Activated CD4-positive, alpha-beta T cell treated with anti-CD3 and anti-CD28 coated beads for 24 hours (primary cell): ENCODE measurements around the gene GALNT9.
"Not testable (repeated sequence)": the region's sequence is repeated elsewhere in the genome, so short reads cannot be mapped to it uniquely, and the experiment has no call there.

ENCODE experiments used
- DNase-seq, 2 donors: peaks; one replicate each; pipeline ENCODE4 v3.0.0-alpha.2; 2020; ENCODE audit warnings: low read depth in 2 of 2

Gene GALNT9

DNA sequence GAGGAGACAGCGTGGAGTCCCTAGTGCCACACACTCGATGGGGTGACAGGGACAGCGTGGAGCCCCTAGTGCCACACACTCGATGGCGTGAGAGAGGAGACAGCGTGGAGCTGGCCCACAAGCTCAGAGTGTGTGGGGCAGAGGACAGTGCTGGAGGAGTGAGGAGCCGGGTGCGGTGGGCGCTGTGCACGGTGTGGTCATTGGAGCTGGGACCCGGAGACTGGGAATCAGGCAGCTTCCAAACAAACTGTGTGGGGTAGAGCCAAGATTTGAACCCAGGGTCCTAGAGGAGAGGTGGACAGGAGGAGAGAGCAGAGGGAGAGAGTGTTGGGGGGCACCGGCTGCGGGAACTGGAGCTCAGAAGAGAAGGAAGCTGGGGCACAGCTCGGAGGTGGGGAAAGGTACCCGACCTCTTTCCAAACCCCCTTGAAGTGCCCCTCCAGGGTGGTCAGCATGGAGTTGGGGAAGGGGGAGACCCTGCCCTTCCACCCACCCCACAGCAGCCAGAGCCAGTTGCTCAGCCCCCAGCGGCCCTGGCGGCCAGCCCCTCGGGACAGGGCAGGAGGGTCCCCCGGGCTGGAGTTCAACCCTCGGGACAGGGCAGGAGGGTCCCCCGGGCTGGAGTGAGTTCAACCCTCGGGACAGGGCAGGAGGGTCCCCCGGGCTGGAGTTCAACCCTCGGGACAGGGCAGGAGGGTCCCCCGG, 94.1 kb downstream of the GALNT9 start:
- DNase-seq = no peak

- DNase-seq = no peak
Measured at GRCh38 chr12:132230381-132230780, 99.0 kb downstream of the GALNT9 start.

GRCh38 chr12:132229926-132230325, 99.5 kb downstream of the GALNT9 start:
- no peak for DNase-seq

DNA sequence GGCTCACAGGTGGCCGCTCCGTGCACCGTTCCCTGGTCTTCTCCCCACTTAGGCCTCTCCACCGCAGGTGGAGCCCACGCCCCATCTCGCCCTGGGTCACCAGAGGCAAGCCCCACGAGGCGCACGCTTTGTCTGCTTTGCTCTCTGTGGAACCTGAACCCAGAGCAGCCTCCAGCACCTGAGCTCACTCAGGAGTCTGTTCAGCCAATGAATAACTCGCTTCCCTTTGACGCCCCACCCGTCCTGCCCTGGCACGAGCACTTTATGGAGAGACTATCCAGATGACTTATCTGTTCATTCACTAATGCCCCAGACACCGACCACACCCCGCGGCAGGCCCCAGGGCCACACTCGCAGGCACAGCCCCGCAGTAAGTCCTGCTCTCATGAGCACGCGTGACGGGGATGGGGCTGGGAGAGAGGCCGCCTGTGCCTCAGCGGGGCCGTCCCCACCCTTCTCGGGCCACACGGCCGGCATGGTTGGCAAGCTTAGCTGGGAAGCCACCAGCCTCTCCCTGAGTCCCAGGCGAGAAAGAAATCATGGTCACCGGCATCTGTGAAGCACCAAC, 100.1 kb downstream of the GALNT9 start:
- DNase-seq = no peak

DNA sequence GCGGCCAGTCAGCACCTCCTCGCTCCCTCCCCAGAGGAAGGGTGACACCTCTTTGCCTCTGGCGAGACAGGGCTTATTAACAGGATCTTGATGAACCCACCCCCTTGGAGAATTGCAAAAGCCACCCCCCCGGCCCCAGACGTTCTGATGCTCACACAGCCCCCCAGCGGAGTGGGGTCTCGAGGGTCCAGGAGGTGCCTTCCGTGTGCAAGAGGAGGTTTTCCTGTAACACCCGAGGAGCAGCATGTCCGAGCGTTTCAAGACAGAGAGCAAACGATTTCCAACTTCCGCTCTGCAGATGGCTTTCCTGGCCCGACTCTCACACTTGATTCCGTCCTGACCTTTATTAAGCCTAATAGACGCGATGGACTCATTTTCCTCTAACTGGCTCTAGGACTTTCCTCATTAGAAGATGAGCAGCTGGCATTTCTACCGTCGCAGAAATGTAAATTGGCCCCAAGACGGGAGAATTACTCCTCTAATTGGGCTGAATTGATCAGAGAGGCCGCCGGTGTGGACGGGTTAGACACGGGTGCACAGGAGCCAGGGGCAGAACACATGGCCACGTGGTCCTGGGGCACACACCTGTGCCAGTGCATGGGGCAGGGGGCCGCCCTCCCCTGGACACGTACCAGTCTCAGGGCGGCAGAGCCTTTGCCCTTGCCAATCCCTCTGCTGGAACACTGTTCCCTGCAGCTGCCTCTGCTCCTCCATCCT, 100.8 kb downstream of the GALNT9 start:
- no peak for DNase-seq

- DNase-seq = no peak
Measured at GRCh38 chr12:132227782-132228475, 101.5 kb downstream of the GALNT9 start.

DNA sequence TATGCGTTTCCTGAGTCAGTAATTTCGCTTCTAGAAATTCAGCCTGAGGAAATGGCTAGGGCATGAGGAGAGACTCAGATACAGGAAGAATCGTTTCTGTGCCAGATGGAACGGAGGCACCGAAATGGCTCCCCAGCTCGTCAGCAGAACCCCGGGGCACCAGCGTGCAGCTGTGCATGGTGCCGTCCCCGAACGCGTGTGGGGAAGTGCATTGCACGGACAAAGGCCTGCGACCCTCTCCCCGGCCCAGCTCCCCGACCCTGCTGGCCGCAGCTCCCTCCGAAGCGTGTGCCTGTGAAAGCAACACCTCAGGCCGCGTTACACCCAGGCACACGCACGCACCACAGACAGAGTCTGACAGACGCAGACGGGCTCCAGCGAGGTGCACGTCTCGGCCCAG, 102.3 kb downstream of the GALNT9 start:
- DNase-seq = no peak

GRCh38 chr12:132226604-132227003, 102.8 kb downstream of the GALNT9 start:
- no peak for DNase-seq

DNA sequence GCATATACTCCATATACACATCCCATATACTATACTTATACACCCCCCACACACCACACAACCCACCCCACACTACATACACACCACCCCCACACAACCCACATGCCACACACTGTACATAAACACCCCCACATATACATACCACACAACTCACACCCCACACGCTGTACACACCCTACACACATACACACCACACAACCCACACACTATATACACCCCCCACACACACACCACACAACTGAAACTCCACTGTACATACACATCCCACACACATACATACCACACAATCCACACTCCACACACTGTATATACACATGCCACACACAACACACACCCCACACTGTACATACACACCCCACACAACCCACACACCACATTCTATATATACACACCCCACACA, 104.2 kb downstream of the GALNT9 start:
- DNase-seq = no peak

GRCh38 chr12:132224484-132224883, 104.9 kb downstream of the GALNT9 start:
- no peak for DNase-seq

DNA sequence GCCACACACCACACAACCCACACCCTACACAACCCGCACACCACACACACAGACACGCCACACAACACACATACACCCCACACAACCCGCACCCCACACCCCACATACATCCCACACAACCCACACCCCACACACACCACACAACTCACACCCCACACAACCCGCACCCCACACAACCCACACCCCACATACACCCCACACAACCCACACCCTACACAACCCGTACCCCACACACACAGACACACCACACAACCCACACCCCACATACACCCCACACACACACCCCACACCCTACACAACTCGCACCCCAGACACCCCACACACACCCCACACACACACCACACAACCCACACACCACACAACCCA, 106.6 kb downstream of the GALNT9 start:
- DNase-seq = no peak

DNA sequence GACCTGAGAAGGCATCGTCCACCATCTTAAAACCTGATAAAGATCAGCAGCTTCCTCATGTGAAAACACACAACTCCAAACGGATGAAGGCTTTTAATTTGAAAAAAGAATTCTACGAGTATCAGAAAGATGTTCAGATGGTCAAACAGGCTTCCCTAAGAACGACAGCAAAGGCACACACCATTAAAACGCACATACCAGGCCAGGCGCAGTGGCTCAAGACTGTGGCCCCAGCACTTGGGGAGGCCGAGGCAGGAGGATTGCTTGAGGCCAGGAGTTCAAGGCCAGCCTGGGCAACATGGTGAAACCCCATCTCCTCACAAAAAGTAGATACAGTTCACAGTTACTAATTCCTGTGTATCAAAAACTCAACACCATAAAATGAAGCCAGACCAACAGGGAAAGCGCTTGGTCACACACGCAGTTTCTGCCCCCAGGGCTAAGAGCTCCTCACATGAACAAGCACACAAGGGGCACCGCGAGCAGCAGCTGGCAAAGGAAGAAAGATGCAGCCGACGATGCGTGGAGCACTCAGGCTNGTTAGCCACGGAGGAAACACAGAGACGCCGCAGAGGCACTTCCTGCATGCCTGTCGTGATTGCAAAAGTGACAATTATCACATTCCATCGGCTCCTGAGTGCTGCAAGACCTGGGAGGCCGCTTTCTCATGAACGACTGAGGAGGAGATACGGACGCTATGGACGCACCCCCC, 107.1 kb downstream of the GALNT9 start:
- DNase-seq = no peak

- DNase-seq = not testable (repeated sequence)
Measured at GRCh38 chr12:132219761-132220160, 109.6 kb downstream of the GALNT9 start.

GRCh38 chr12:132219323-132219722, 110.1 kb downstream of the GALNT9 start:
- DNase-seq = no peak

DNA sequence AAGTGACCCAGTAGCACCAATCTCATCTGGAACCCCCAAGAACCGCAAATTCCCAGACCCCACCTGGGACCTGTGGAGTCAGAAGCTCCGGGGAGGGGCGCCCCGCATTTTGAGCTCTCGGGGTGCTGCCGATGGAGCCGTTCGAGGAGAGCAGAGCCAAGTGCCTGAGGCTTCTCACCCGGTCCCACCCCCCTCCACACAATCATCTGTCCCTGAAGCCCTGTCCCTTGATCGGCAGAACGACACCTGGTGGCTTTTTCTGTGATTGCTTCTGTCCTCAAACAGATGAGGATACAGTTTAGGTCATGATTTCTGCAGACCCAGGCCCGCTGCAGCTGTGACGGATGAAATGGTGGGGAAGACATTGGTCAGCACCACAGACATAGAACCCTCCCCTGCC, 110.5 kb downstream of the GALNT9 start:
- peak; percentile 16 to 30 for DNase-seq

- DNase-seq = no peak
Measured at GRCh38 chr12:132218527-132218875, 110.9 kb downstream of the GALNT9 start.

GRCh38 chr12:132217800-132218526, 111.4 kb downstream of the GALNT9 start:
- no peak for DNase-seq

DNA sequence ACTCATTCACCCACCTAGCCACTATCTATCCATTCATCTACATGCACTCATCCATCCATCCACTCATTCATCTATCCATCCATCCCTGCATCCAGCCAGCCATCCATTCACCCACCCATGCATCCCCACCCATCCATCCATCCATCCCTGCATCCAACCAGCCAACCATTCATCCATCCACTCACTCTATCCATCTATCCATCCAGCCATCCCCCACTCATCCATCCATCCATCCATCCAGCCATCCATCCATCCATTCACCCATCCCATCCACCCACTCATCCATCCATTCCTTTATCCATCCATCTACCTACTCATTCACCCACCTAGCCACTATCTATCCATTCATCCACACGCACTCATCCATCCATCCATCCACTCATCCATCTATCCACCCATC, 112.0 kb downstream of the GALNT9 start:
- DNase-seq = no peak

DNA sequence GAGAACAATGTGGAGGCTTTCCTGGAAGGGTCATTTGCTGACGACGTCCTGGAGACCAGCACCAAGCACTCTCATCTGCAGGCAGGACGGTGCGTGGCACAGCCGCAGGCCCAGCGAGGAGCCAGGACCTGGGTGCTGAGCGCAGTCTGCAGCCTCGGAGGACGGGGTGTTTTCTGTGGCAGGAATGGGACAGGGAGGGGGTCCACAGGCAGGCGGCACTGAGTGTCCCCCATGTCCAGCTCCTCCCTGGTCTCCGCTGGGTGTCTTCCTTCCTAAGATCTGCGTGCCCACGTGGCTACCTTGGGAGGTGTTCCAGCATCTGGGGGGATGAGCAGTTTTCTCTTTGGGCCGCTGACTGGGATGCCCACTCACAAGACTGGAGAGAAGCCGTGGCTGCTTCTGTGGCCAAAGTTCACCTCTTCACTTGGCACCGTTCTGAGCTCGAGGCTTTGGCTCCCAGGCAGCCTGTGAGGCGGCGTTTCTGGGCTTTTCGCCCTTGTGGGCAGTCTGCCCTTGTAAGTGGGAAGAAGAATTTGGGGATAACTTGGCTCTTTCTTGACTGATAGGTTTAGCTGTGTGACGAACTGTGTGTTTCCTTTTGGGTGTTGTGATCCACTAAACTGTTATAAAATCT, 112.9 kb downstream of the GALNT9 start:
- no peak for DNase-seq

- DNase-seq = no peak
Measured at GRCh38 chr12:132215299-132215989, 113.9 kb downstream of the GALNT9 start.
